NOMO-1 treated with DMSO at 0.1 percent for 48 hours (cell line): ENCODE measurements around the gene IL11.

Experiments used
- DNase-seq: peaks from one replicate; lab custom pipeline; 2025; ENCODE audit not compliant: unreplicated experiment; lab: John Stamatoyannopoulos, UW

IL11 gene

GRCh38 chr19:55353803-55354697, 16.2 kb downstream of the IL11 start:
- peak; percentile 41 for DNase-seq

- no peak for DNase-seq
These were observed 16.9 kb downstream of the IL11 start for GRCh38 chr19:55353356-55353802.

- no peak for DNase-seq
These were observed 17.6 kb downstream of the IL11 start for GRCh38 chr19:55352549-55353145.

GRCh38 chr19:55352040-55352439, 18.2 kb downstream of the IL11 start:
- no peak for DNase-seq

GRCh38 chr19:55350620-55351315, 19.5 kb downstream of the IL11 start:
- no peak for DNase-seq

- no peak for DNase-seq
These were observed 21.8 kb downstream of the IL11 start for GRCh38 chr19:55348317-55349034.

- no peak for DNase-seq
These were observed 22.7 kb downstream of the IL11 start for GRCh38 chr19:55347442-55348009.

- no peak for DNase-seq
These were observed 23.4 kb downstream of the IL11 start for GRCh38 chr19:55346725-55347441.

GRCh38 chr19:55345818-55346724, 24.2 kb downstream of the IL11 start:
- no peak for DNase-seq

GRCh38 chr19:55345101-55345817, 25.0 kb downstream of the IL11 start:
- DNase-seq = no peak

GRCh38 chr19:55344444-55344843, 25.8 kb downstream of the IL11 start:
- no peak for DNase-seq

GRCh38 chr19:55341595-55342531, 28.4 kb downstream of the IL11 start:
- DNase-seq = no peak

- DNase-seq = peak; percentile 21
These were observed 29.1 kb downstream of the IL11 start for GRCh38 chr19:55341171-55341588.

- peak; percentile 14 for DNase-seq
These were observed 29.5 kb downstream of the IL11 start for GRCh38 chr19:55340784-55341147.

- DNase-seq = no peak
These were observed 30.1 kb downstream of the IL11 start for GRCh38 chr19:55339889-55340783.

- peak; percentile 100 for DNase-seq
These were observed 31.0 kb downstream of the IL11 start, which contains the start of gene KMT5C for GRCh38 chr19:55339105-55339888. TSS of gene KMT5C (plus strand) at chr19:55339876. CDS start at chr19:55341937, 2,061 bp downstream.
